ENCODE data around the gene TMEM130. TPM values are rescaled to one million over a fixed set of nuclear protein-coding genes. Genes with fewer than 3 reads are reported as not detected.

The TMEM130 gene
- total RNA-seq, 6 donors from 2014 or later: 0.30 to 10.2 (median 2.7) TPM

GRCh38 chr7:98879198-98879978 is 9.6 kb upstream of the TMEM130 start:
- ATAC-seq (ENCODE audit: low FRiP score in 2 of 2) (peak; percentile 25 to 83), DNase-seq (peak in 1 of 2 donors; percentile 45)
- Histone ChIP-seq H3K27ac (peak overlapping the region; percentile 95 to 99 (median 96)), H3K27me3 (no peaks in the 10 kb centered on the region), H3K4me3 (peak overlapping the region; percentile 90 to 100 (median 98)), H3K4me1 (peaks cover 13 to 25% (median 15%) of the 10 kb centered on the region in 4 donors), H3K9me3 (no peaks in the 10 kb centered on the region), H3K36me3 (peaks cover 4 to 37% (median 24%) of the 10 kb centered on the region in 4 donors)
- WGBS, 2 donors: 1 to 2% methylated on average over 14 to 28 of the region's 29 CpGs
- TF ChIP-seq CTCF (IDR thresholded peaks at IDR 0.05): peak in 1 of 6 experiments; percentile 4
- TF ChIP-seq POLR2AphosphoS5 (IDR thresholded peaks at IDR 0.05): no peak
- no peak for TF ChIP-seq POLR2A (IDR thresholded peaks at IDR 0.05)
- TF ChIP-seq EP300 (IDR thresholded peaks at IDR 0.05): no peak

GRCh38 chr7:98878365-98879197 is 8.8 kb upstream of the TMEM130 start, which contains the start of gene TRRAP:
TRRAP (plus strand) TSS chr7:98878532; CDS start chr7:98881151, 2,619 bp downstream.
- DNase-seq (peak; percentile 67 to 96), ATAC-seq (ENCODE audit: low FRiP score in 2 of 2) (peak; percentile 91 to 96)
- H3K4me1 ChIP-seq: peaks cover 13 to 25% (median 15%) of the 10 kb centered on the region in 4 donors
- H3K9me3 ChIP-seq: no peaks in the 10 kb centered on the region
- peaks cover 0 to 29% (median 16%) of the 10 kb centered on the region in 4 donors for H3K36me3 ChIP-seq
- peak within 1 kb of the TSS; percentile 90 to 100 (median 98) for H3K4me3 ChIP-seq
- H3K27me3 ChIP-seq: no peaks in the 10 kb centered on the region
- peak within 1 kb of the TSS; percentile 95 to 99 (median 96) for H3K27ac ChIP-seq
- TF ChIP-seq POLR2A (IDR thresholded peaks at IDR 0.05) (peak in 3 of 4 donors; percentile 31 to 76 (median 60)), CTCF (IDR thresholded peaks at IDR 0.05) (peak; percentile 91 to 99 (median 98)), POLR2AphosphoS5 (IDR thresholded peaks at IDR 0.05) (peak; percentile 42 to 44), EP300 (IDR thresholded peaks at IDR 0.05) (no peak)
- 0% methylated on average over 11 of the region's 113 CpGs; no CpG with 5 or more reads in 1 of the 2 donors for WGBS, 2 donors

- Histone ChIP-seq H3K4me1 (peaks cover 13 to 25% (median 15%) of the 10 kb centered on the region in 4 donors), H3K27ac (peak overlapping the region; percentile 95 to 99 (median 96)), H3K36me3 (peaks cover 0 to 21% (median 10%) of the 10 kb centered on the region in 4 donors), H3K27me3 (no peaks in the 10 kb centered on the region), H3K4me3 (peak overlapping the region; percentile 90 to 100 (median 98)), H3K9me3 (no peaks in the 10 kb centered on the region)
- WGBS, 2 donors: 51 to 54% methylated on average over 9 of the region's 18 CpGs
- ATAC-seq (ENCODE audit: low FRiP score in 2 of 2): peak in 1 of 2 donors; percentile 17
- no peak for DNase-seq
- TF ChIP-seq CTCF (IDR thresholded peaks at IDR 0.05) (no peak), POLR2AphosphoS5 (IDR thresholded peaks at IDR 0.05) (no peak), EP300 (IDR thresholded peaks at IDR 0.05) (no peak), POLR2A (IDR thresholded peaks at IDR 0.05) (no peak)
Measured at GRCh38 chr7:98877692-98878364, 8.0 kb upstream of the TMEM130 start.

GRCh38 chr7:98877146-98877545 is 7.3 kb upstream of the TMEM130 start:
- Histone ChIP-seq H3K9me3 (no peaks in the 10 kb centered on the region), H3K36me3 (peaks cover 0 to 14% (median 5%) of the 10 kb centered on the region in 4 donors), H3K4me1 (peaks cover 13 to 25% (median 15%) of the 10 kb centered on the region in 4 donors), H3K27ac (no peak overlapping the region), H3K4me3 (no peak overlapping the region), H3K27me3 (no peaks in the 10 kb centered on the region)
- DNase-seq: no peak
- WGBS, 2 donors: 90 to 95% methylated on average over 6 of the region's 6 CpGs
- no peak for ATAC-seq (ENCODE audit: low FRiP score in 2 of 2)
- TF ChIP-seq POLR2AphosphoS5 (IDR thresholded peaks at IDR 0.05) (no peak), EP300 (IDR thresholded peaks at IDR 0.05) (no peak), POLR2A (IDR thresholded peaks at IDR 0.05) (no peak), CTCF (IDR thresholded peaks at IDR 0.05) (no peak)

Measured in upper lobe of left lung (tissue), 6 donors.